Subcutaneous adipose tissue (tissue), 4 donors: ENCODE results near the gene CACNA1B. TPM values are rescaled to one million over a fixed set of nuclear protein-coding genes. Genes with fewer than 3 reads are reported as not detected.

Experiments used
- total RNA-seq, 4 donors: library from RNA; depleted of rRNA; stranded (reverse); fragments of >200 nt; gene quantifications; one replicate each; pipeline ENCODE4 v1.1.0, GENCODE V29; 2016
- TF ChIP-seq, protein P1 (sequence below): fragments of 450-650 bp; IDR thresholded peaks from one replicate; pipeline ENCODE4 v1.5.1; 2016; ENCODE audit warnings: low read depth, mild to moderate bottlenecking, control low read depth, antibody characterized with exemption, moderate library complexity

CACNA1B gene
- total RNA-seq, 4 donors from 2014 or later, result not detected

GRCh38 chr9:137951107-137951506 lies 73.5 kb downstream of the CACNA1B start:
- TF ChIP-seq, protein P1, sequence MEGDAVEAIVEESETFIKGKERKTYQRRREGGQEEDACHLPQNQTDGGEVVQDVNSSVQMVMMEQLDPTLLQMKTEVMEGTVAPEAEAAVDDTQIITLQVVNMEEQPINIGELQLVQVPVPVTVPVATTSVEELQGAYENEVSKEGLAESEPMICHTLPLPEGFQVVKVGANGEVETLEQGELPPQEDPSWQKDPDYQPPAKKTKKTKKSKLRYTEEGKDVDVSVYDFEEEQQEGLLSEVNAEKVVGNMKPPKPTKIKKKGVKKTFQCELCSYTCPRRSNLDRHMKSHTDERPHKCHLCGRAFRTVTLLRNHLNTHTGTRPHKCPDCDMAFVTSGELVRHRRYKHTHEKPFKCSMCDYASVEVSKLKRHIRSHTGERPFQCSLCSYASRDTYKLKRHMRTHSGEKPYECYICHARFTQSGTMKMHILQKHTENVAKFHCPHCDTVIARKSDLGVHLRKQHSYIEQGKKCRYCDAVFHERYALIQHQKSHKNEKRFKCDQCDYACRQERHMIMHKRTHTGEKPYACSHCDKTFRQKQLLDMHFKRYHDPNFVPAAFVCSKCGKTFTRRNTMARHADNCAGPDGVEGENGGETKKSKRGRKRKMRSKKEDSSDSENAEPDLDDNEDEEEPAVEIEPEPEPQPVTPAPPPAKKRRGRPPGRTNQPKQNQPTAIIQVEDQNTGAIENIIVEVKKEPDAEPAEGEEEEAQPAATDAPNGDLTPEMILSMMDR, result no peak

DNA sequence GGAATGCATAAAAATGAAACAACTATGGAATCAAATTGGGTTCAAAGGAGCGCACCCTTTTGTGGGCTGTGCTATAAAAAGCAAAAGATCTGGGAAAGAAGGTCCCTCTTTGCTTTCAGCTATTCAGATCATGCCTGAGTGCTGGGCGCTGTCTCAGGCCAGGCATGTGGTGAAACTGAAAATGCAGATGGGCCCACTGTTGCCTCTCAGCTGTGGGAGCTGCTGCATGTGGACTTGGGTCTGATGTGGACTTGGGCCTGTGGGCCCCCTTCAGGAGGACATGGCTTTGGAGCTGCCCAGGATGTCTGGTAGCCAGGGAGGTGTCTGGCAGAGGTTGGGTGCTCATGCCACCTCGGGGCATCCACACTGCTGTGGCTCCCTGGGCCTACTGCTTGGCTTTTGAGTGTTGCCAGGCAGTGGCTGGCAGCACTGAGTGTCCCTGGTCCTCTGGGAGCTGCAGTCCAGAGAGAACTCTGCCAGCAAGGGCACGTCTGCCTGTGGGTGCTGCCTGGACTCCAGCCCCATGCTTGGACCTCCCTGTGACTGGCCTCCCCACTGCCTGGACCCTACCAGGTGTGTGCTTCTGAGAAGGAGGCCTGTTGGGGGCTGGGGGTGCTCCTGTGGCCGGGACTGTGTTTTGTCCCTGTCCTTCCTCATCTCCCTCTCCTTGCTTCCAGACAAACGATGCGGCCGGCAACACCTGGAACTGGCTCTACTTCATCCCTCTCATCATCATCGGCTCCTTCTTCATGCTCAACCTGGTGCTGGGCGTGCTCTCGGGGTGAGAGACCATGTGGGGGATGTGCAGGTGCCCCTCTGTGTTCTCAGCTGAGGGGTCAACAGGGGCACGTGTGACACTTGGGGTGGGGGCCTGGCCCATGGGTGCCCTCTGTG lies 74.3 kb downstream of the CACNA1B start:
- TF ChIP-seq, protein P1, result no peak

GRCh38 chr9:137952976-137953666 lies 75.5 kb downstream of the CACNA1B start:
- TF ChIP-seq, protein P1, result no peak

DNA sequence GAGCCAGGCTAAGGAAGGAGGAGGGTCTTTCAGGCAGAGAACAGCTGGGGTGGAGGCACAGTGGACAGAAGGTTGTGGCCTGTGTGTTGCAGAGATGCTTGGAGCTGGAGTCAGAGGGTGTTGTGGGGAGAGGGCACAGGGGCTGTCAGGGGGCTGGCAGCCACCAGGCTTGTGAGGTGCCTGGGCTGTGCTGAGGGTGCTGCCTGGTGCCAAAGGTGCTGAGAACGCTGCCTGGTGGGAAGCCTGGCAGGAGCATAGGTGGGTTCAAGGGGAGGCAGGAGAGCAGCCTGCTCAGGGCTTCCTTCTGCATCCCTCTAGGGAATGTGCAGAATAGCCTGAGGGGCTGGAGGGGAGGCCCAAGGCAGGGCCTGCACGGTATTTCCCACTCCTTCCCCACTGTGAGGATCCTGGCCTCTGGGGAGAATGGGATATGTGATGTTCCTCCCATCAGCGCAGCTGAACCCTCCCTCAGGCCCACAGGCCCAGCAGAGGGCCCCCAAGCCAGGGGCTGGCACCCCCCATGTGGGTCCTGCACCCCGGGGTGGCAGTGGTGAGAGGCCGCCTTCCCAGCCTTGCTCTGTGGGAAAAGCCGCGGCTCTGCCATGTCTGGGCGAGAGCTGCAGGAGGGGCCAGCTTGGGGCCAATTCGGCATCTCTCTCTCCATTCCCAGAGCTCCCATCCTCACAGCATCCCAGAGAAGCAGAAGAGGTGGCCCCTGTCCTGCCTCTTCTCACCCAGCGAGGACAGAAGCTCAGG lies 76.3 kb downstream of the CACNA1B start:
- TF ChIP-seq, protein P1, result no peak

DNA sequence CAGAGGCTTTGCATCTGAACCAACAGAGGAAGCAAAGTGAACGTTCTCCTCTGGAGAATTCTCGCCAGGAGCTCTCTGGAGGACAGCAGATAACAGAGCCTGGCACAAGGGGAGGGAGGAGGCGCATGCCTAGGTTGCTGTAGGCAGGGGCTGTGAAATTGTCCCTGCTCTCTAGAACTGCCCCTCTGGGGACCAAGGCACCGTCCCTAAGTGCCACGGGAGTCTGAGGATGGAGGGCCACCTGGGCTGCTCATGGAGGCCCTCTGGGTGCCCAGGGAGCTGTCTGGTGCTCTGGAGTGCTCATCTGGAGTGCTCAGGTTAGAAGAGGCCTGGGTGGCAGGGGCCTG lies 77.6 kb downstream of the CACNA1B start:
- TF ChIP-seq, protein P1, result no peak

DNA sequence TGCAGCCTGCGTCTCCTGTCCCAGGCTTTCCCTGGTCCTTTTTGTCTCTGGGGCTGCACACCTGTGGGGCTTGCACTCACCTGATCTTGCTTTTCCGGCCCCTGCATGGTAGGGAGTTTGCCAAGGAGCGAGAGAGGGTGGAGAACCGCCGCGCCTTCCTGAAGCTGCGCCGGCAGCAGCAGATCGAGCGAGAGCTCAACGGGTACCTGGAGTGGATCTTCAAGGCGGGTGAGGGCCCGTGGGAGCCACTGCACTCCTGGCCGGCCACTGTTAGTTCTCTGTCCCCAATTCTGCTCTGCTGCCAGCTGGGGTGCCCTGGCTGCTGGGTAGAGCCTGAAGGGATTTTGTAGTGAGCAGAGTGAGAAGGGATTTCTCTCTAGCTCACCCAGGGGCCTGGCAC lies 78.0 kb downstream of the CACNA1B start:
- TF ChIP-seq, protein P1, result no peak

DNA sequence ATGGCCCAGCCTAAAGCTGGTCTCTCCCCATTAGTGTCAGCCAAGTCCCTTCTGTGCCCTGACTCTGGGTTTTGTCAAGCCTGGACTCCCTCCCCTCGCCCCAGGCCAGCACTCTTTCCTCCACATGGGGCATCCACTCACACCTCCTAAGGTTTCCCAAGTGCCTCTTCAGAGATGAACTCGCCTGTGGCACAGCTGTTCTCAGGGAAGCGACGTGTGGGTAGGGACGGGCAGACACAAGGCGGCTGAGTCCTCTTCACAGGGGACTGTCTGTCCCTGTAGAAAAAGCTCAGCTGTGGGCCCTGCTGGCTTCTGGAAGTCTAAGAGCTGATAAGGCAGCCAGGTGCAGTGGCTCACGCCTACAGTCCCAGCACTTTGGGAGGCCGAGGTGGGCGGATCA lies 78.5 kb downstream of the CACNA1B start:
- TF ChIP-seq, protein P1, result no peak
